ENCODE data around the gene BIN1. TPM values are rescaled to one million over a fixed set of nuclear protein-coding genes. Genes with fewer than 3 reads are reported as not detected.

BIN1 gene
- polyA plus RNA-seq, 4 donors = 6.7 to 54.3 (median 28.7) TPM

GRCh38 chr2:127117603-127118002, 10.6 kb upstream of the BIN1 start:
- H3K4me1 ChIP-seq (ENCODE audit: control insufficient read depth in 3 of 3, insufficient read depth in 2 of 3, low read depth in 1 of 3, low read length in 2 of 3) = peaks cover 0 to 15% (median 2%) of the 10 kb centered on the region in 3 donors
- no peak overlapping the region for H3K4me3 ChIP-seq (ENCODE audit: low read depth in 1 of 3, low read length in 3 of 3)
- WGBS, 3 donors = 69 to 94% (median 88%) methylated on average over 9 of the region's 9 CpGs
- H3K36me3 ChIP-seq (ENCODE audit: control insufficient read depth in 3 of 3, insufficient read depth in 2 of 3, low read depth in 1 of 3, low read length in 3 of 3) = no peaks in the 10 kb centered on the region
- FAIRE-seq (no peak), DNase-seq (no peak)
- H3K27me3 ChIP-seq (ENCODE audit: control insufficient read depth in 3 of 3, insufficient read depth in 3 of 3, low read length in 3 of 3) = no peaks in the 10 kb centered on the region
- H3K9me3 ChIP-seq (ENCODE audit: control insufficient read depth in 2 of 2, insufficient read depth in 1 of 2, low read depth in 1 of 2, low read length in 1 of 2) = no peaks in the 10 kb centered on the region
- H3K27ac ChIP-seq (ENCODE audit: low read depth in 1 of 3, low read length in 2 of 3) = no peak overlapping the region

GRCh38 chr2:127115471-127116199, 8.7 kb upstream of the BIN1 start:
- Histone ChIP-seq H3K4me1 (ENCODE audit: control insufficient read depth in 3 of 3, insufficient read depth in 2 of 3, low read depth in 1 of 3, low read length in 2 of 3) (peaks cover 0 to 15% (median 2%) of the 10 kb centered on the region in 3 donors), H3K27me3 (ENCODE audit: control insufficient read depth in 3 of 3, insufficient read depth in 3 of 3, low read length in 3 of 3) (peaks cover 0 to 3% (median 0%) of the 10 kb centered on the region in 3 donors), H3K9me3 (ENCODE audit: control insufficient read depth in 2 of 2, insufficient read depth in 1 of 2, low read depth in 1 of 2, low read length in 1 of 2) (no peaks in the 10 kb centered on the region), H3K27ac (ENCODE audit: low read depth in 1 of 3, low read length in 2 of 3) (peak overlapping the region in 2 of 3 donors; percentile 21 to 67), H3K4me3 (ENCODE audit: low read depth in 1 of 3, low read length in 3 of 3) (no peak overlapping the region), H3K36me3 (ENCODE audit: control insufficient read depth in 3 of 3, insufficient read depth in 2 of 3, low read depth in 1 of 3, low read length in 3 of 3) (no peaks in the 10 kb centered on the region)
- FAIRE-seq (no peak), DNase-seq (peak; percentile 36 to 68)
- WGBS, 3 donors = 17 to 60% (median 40%) methylated on average over 11 of the region's 11 CpGs

GRCh38 chr2:127110985-127111384, 4.0 kb upstream of the BIN1 start:
- FAIRE-seq = no peak
- WGBS, 3 donors = 31 to 44% (median 43%) methylated on average over 6 of the region's 6 CpGs
- no peak overlapping the region for H3K27ac ChIP-seq (ENCODE audit: low read depth in 1 of 3, low read length in 2 of 3)
- no peak for DNase-seq
- H3K4me3 ChIP-seq (ENCODE audit: low read depth in 1 of 3, low read length in 3 of 3) = no peak overlapping the region
- H3K36me3 ChIP-seq (ENCODE audit: control insufficient read depth in 3 of 3, insufficient read depth in 2 of 3, low read depth in 1 of 3, low read length in 3 of 3) = no peaks in the 10 kb centered on the region
- H3K27me3 ChIP-seq (ENCODE audit: control insufficient read depth in 3 of 3, insufficient read depth in 3 of 3, low read length in 3 of 3) = peaks cover 0 to 3% (median 0%) of the 10 kb centered on the region in 3 donors
- H3K4me1 ChIP-seq (ENCODE audit: control insufficient read depth in 3 of 3, insufficient read depth in 2 of 3, low read depth in 1 of 3, low read length in 2 of 3) = peaks cover 2 to 24% (median 3%) of the 10 kb centered on the region in 3 donors
- no peaks in the 10 kb centered on the region for H3K9me3 ChIP-seq (ENCODE audit: control insufficient read depth in 2 of 2, insufficient read depth in 1 of 2, low read depth in 1 of 2, low read length in 1 of 2)

DNA sequence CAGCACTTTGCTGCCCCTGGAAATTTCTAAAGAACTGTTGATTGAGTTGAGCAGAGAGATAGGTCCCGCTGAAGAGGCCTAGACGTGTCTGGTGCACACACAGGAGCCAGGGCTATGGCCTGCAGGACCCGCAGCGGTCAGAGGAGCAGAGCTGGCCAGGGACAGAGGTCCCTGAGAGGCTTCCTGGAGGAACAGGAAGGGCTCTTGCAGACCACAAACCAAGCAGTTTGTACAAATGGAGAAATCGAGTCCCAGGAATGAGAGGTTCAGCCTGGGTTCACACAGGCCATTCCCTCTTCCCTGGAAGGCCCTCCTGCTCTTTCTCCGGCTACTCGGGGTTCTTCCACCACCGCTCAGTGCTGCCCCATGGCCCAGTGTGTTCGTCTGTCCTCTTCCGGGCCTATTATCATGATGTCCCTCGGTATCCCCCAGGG, 1.2 kb upstream of the BIN1 start:
- no peak for FAIRE-seq
- no peak for DNase-seq

GRCh38 chr2:127107622-127107999, 657 bp upstream of the BIN1 start:
- Histone ChIP-seq H3K4me3 (ENCODE audit: low read depth in 1 of 3, low read length in 3 of 3) (peak overlapping the region; percentile 34 to 81 (median 69)), H3K4me1 (ENCODE audit: control insufficient read depth in 3 of 3, insufficient read depth in 2 of 3, low read depth in 1 of 3, low read length in 2 of 3) (peaks cover 0 to 41% (median 3%) of the 10 kb centered on the region in 3 donors), H3K27ac (ENCODE audit: low read depth in 1 of 3, low read length in 2 of 3) (peak overlapping the region; percentile 67 to 91 (median 68)), H3K27me3 (ENCODE audit: control insufficient read depth in 3 of 3, insufficient read depth in 3 of 3, low read length in 3 of 3) (peaks cover 0 to 3% (median 0%) of the 10 kb centered on the region in 3 donors), H3K9me3 (ENCODE audit: control insufficient read depth in 2 of 2, insufficient read depth in 1 of 2, low read depth in 1 of 2, low read length in 1 of 2) (no peaks in the 10 kb centered on the region), H3K36me3 (ENCODE audit: control insufficient read depth in 3 of 3, insufficient read depth in 2 of 3, low read depth in 1 of 3, low read length in 3 of 3) (peaks cover 0 to 21% (median 0%) of the 10 kb centered on the region in 3 donors)
- WGBS, 3 donors = 7 to 10% (median 10%) methylated on average over 17 of the region's 17 CpGs
- FAIRE-seq (no peak), DNase-seq (peak in 1 of 2 donors; percentile 52)

More for the DNA sequence above, 1.2 kb upstream of the BIN1 start:
- peaks cover 0 to 3% (median 0%) of the 10 kb centered on the region in 3 donors for H3K27me3 ChIP-seq (ENCODE audit: control insufficient read depth in 3 of 3, insufficient read depth in 3 of 3, low read length in 3 of 3)
- peak overlapping the region in 2 of 3 donors; percentile 68 to 91 for H3K27ac ChIP-seq (ENCODE audit: low read depth in 1 of 3, low read length in 2 of 3)
- H3K4me1 ChIP-seq (ENCODE audit: control insufficient read depth in 3 of 3, insufficient read depth in 2 of 3, low read depth in 1 of 3, low read length in 2 of 3) = peaks cover 0 to 37% (median 3%) of the 10 kb centered on the region in 3 donors
- H3K9me3 ChIP-seq (ENCODE audit: control insufficient read depth in 2 of 2, insufficient read depth in 1 of 2, low read depth in 1 of 2, low read length in 1 of 2) = no peaks in the 10 kb centered on the region
- H3K4me3 ChIP-seq (ENCODE audit: low read depth in 1 of 3, low read length in 3 of 3) = peak overlapping the region in 1 of 3 donors; percentile 69
- H3K36me3 ChIP-seq (ENCODE audit: control insufficient read depth in 3 of 3, insufficient read depth in 2 of 3, low read depth in 1 of 3, low read length in 3 of 3) = peaks cover 0 to 16% (median 0%) of the 10 kb centered on the region in 3 donors
- WGBS, 3 donors = 81 to 88% (median 86%) methylated on average over 11 of the region's 11 CpGs

DNA sequence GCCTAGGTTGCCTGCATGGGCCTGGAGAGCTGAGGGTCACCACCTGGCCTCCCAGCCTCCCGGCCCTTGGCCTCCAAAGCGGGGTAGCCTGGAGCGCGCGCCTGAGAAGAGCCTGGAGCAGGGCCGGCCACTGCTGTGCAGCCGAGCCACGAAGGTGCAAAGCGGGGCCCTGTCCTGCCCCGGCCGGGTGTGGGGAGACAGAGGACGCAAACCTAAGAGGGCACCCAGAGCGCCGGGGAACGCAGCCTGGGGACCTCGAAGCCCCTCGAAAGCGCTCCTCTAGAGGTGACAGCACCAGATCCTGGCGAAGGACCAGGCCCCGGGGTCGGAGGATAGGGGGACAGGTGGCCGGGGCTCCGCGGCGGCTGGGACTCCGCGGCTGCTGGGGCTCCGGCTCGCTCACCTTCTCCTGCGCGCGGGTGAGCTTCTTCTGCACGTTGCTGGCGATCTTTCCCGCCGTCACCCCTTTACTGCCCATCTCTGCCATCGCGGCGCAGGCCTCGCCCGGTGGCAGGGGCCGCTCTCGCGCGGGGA, 430 bp downstream of the BIN1 start:
- 0 to 1% (median 1%) methylated on average over 28 to 45 of the region's 45 CpGs for WGBS, 3 donors
- FAIRE-seq (no peak), DNase-seq (no peak)
- H3K9me3 ChIP-seq (ENCODE audit: control insufficient read depth in 2 of 2, insufficient read depth in 1 of 2, low read depth in 1 of 2, low read length in 1 of 2) = no peaks in the 10 kb centered on the region
- peaks cover 0 to 50% (median 3%) of the 10 kb centered on the region in 3 donors for H3K4me1 ChIP-seq (ENCODE audit: control insufficient read depth in 3 of 3, insufficient read depth in 2 of 3, low read depth in 1 of 3, low read length in 2 of 3)
- peak overlapping the region; percentile 67 to 91 (median 68) for H3K27ac ChIP-seq (ENCODE audit: low read depth in 1 of 3, low read length in 2 of 3)
- H3K36me3 ChIP-seq (ENCODE audit: control insufficient read depth in 3 of 3, insufficient read depth in 2 of 3, low read depth in 1 of 3, low read length in 3 of 3) = peaks cover 0 to 32% (median 0%) of the 10 kb centered on the region in 3 donors
- H3K27me3 ChIP-seq (ENCODE audit: control insufficient read depth in 3 of 3, insufficient read depth in 3 of 3, low read length in 3 of 3) = peaks cover 0 to under 1% (median 0%) of the 10 kb centered on the region in 3 donors
- H3K4me3 ChIP-seq (ENCODE audit: low read depth in 1 of 3, low read length in 3 of 3) = peak overlapping the region; percentile 34 to 81 (median 69)

GRCh38 chr2:127105656-127106456, 1.1 kb downstream of the BIN1 start:
- peaks cover 0 to 36% (median 0%) of the 10 kb centered on the region in 3 donors for H3K36me3 ChIP-seq (ENCODE audit: control insufficient read depth in 3 of 3, insufficient read depth in 2 of 3, low read depth in 1 of 3, low read length in 3 of 3)
- no peaks in the 10 kb centered on the region for H3K27me3 ChIP-seq (ENCODE audit: control insufficient read depth in 3 of 3, insufficient read depth in 3 of 3, low read length in 3 of 3)
- FAIRE-seq (no peak), DNase-seq (peak; percentile 47 to 75)
- H3K4me3 ChIP-seq (ENCODE audit: low read depth in 1 of 3, low read length in 3 of 3) = peak overlapping the region; percentile 34 to 81 (median 69)
- peaks cover 0 to 57% (median 3%) of the 10 kb centered on the region in 3 donors for H3K4me1 ChIP-seq (ENCODE audit: control insufficient read depth in 3 of 3, insufficient read depth in 2 of 3, low read depth in 1 of 3, low read length in 2 of 3)
- H3K27ac ChIP-seq (ENCODE audit: low read depth in 1 of 3, low read length in 2 of 3) = peak overlapping the region in 2 of 3 donors; percentile 68 to 91
- 0 to 5% (median 2%) methylated on average over 49 to 51 of the region's 51 CpGs for WGBS, 3 donors
- peaks cover 0 to 3% of the 10 kb centered on the region in 2 donors for H3K9me3 ChIP-seq (ENCODE audit: control insufficient read depth in 2 of 2, insufficient read depth in 1 of 2, low read depth in 1 of 2, low read length in 1 of 2)
